ENCODE measurements around the gene CENPX. TPM values are rescaled to one million over a fixed set of nuclear protein-coding genes. Genes with fewer than 3 reads are reported as not detected.

Gene CENPX
- total RNA-seq, 1 donor from 2014 or later = 40.2 TPM

- DNase-seq (no peak), ATAC-seq (no peak)
- H3K27ac ChIP-seq = peak overlapping the region; percentile 61
- no peaks in the 10 kb centered on the region for H3K9me3 ChIP-seq
- peak overlapping the region; percentile 68 for H3K4me3 ChIP-seq
- H3K4me1 ChIP-seq = peaks cover 20% of the 10 kb centered on the region
- TF ChIP-seq CTCF (IDR thresholded peaks at IDR 0.05) = no peak
- intact Hi-C loops (cut with DNase I) = no loop called here
- H3K36me3 ChIP-seq = peaks cover 29% of the 10 kb centered on the region
- H3K27me3 ChIP-seq = no peaks in the 10 kb centered on the region
Measured at GRCh38 chr17:82050761-82051641, 28.3 kb upstream of the CENPX start.

- Histone ChIP-seq H3K4me1 (peaks cover 20% of the 10 kb centered on the region), H3K27ac (peak overlapping the region; percentile 61), H3K9me3 (no peaks in the 10 kb centered on the region), H3K27me3 (no peaks in the 10 kb centered on the region), H3K36me3 (peaks cover 23% of the 10 kb centered on the region), H3K4me3 (peak overlapping the region; percentile 68)
- no peak for TF ChIP-seq CTCF (IDR thresholded peaks at IDR 0.05)
- ATAC-seq (no peak), DNase-seq (no peak)
- intact Hi-C loops (cut with DNase I) = no loop called here
Measured at GRCh38 chr17:82050152-82050760, 27.6 kb upstream of the CENPX start.

- intact Hi-C loops (cut with DNase I) = no loop called here
- H3K4me3 ChIP-seq = no peak overlapping the region
- H3K27me3 ChIP-seq = no peaks in the 10 kb centered on the region
- no peaks in the 10 kb centered on the region for H3K9me3 ChIP-seq
- ATAC-seq = no peak
- H3K27ac ChIP-seq = no peak overlapping the region
- no peak for TF ChIP-seq CTCF (IDR thresholded peaks at IDR 0.05)
- DNase-seq = no peak
- H3K4me1 ChIP-seq = peaks cover 20% of the 10 kb centered on the region
- H3K36me3 ChIP-seq = peaks cover 16% of the 10 kb centered on the region
Measured at GRCh38 chr17:82049521-82049971, 26.9 kb upstream of the CENPX start.

- no peak for TF ChIP-seq CTCF (IDR thresholded peaks at IDR 0.05)
- Histone ChIP-seq H3K36me3 (peaks cover 15% of the 10 kb centered on the region), H3K27me3 (no peaks in the 10 kb centered on the region), H3K9me3 (no peaks in the 10 kb centered on the region), H3K4me1 (peaks cover 20% of the 10 kb centered on the region), H3K27ac (no peak overlapping the region), H3K4me3 (no peak overlapping the region)
- ATAC-seq (no peak), DNase-seq (no peak)
- intact Hi-C loops (cut with DNase I) = no loop called here
Measured at GRCh38 chr17:82049106-82049505, 26.4 kb upstream of the CENPX start.

- no peak for TF ChIP-seq CTCF (IDR thresholded peaks at IDR 0.05)
- intact Hi-C loops (cut with DNase I) = no loop called here
- H3K27ac ChIP-seq = no peak overlapping the region
- no peaks in the 10 kb centered on the region for H3K9me3 ChIP-seq
- ATAC-seq (no peak), DNase-seq (no peak)
- peaks cover 20% of the 10 kb centered on the region for H3K4me1 ChIP-seq
- H3K36me3 ChIP-seq = peaks cover 15% of the 10 kb centered on the region
- H3K4me3 ChIP-seq = no peak overlapping the region
- H3K27me3 ChIP-seq = no peaks in the 10 kb centered on the region
Measured at GRCh38 chr17:82048571-82048971, 25.9 kb upstream of the CENPX start.

Data from upper lobe of right lung (tissue), 1 donor.